NOMO-1 treated with dmso at 0.1 percent for 144 hours (cell line): ENCODE measurements around the gene PLK3.

Experiments
- DNase-seq: peaks from one replicate; lab custom pipeline; 2025; ENCODE audit not compliant: unreplicated experiment; lab: John Stamatoyannopoulos, UW

The PLK3 gene

GRCh38 chr1:44853201-44853600, 53.0 kb downstream of the PLK3 start:
- DNase-seq, result no peak

DNA sequence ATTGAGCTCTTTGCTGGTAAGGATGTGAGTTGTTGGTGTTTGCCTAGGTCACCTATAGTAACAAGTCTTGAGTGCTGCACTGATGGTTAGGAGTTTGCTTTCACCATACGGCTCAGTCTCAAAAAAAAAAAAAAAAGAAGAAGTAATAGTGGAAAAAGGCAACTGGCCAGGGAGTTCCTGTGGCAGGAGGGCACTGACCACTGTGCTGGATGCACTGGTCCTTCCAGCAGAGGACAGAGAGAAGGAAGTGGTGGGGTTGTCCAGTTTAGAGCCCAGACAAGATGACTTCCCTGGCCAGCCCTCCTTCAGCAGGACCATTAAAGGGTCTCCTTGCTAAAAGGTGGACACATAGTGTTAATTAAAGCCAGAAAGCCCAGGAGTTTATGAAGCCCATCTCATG, 54.8 kb downstream of the PLK3 start:
- no peak for DNase-seq
